Peyer's patch (tissue), 4 donors: ENCODE data around the gene RLN1. TPM values are rescaled to one million over a fixed set of nuclear protein-coding genes. Genes with fewer than 3 reads are reported as not detected.
A peak's percentile ranks its signal among the peaks of the same experiment; 100 is the strongest.
"Not testable (repeated sequence)": the region's sequence is repeated elsewhere in the genome, so short reads cannot be mapped to it uniquely, and the experiment has no call there.

Experiments used
- DNase-seq, 3 donors: peaks; one replicate each; pipeline ENCODE4 v3.0.0-alpha.2; 2017 to 2019
- H3K27ac ChIP-seq, 4 donors: fragments of 200-600 bp; sonication (generic); one replicate each; pipeline ENCODE4 v1.5.1; 2016 to 2019
- H3K27me3 ChIP-seq, 2 donors: fragments of 200-600 bp; sonication (generic); one replicate each; pipeline ENCODE4 v1.5.1; 2019
- H3K36me3 ChIP-seq, 3 donors: fragments of 200-600 bp; sonication (generic); one replicate each; pipeline ENCODE4 v1.5.1; 2016 to 2019
- H3K4me1 ChIP-seq, 4 donors: fragments of 200-600 bp; sonication (generic); one replicate each; pipeline ENCODE4 v1.5.1; 2016 to 2019
- H3K4me3 ChIP-seq, 4 donors: fragments of 200-600 bp; sonication (generic); 1 replicate in 3 of 4; 2 replicates in 1 of 4; pipeline ENCODE4 v1.5.1; 2016 to 2019; ENCODE audit warnings: mild to moderate bottlenecking in 1 of 4
- H3K9me3 ChIP-seq, 4 donors: fragments of 200-600 bp; sonication (generic); one replicate each; pipeline ENCODE4 v1.5.1; 2016 to 2019; ENCODE audit warnings: mild to moderate bottlenecking in 1 of 4
- CTCF ChIP-seq, 6 experiments: fragments of 450-650 bp in 4 of 6; fragments of 200-600 bp in 2 of 6; sonication (generic) in 1 of 6; IDR thresholded peaks; one replicate each; pipeline ENCODE4 v1.5.1; 2017 to 2019; ENCODE audit warnings: antibody characterized with exemption in 6 of 6, mild to moderate bottlenecking in 3 of 6, moderate library complexity in 1 of 6
- POLR2A ChIP-seq, 2 donors: fragments of 450-650 bp; IDR thresholded peaks; one replicate each; pipeline ENCODE4 v1.5.1; 2017; ENCODE audit warnings: antibody characterized with exemption in 2 of 2, mild to moderate bottlenecking in 2 of 2, moderate library complexity in 2 of 2
- total RNA-seq, 4 donors: library from RNA; depleted of rRNA; stranded (reverse); fragments of >200 nt; gene quantifications; one replicate each; pipeline ENCODE4 v1.1.0, GENCODE V29; 2016

RLN1 gene
- total RNA-seq, 4 donors from 2014 or later = not detected

- Histone ChIP-seq H3K27me3 (no peaks in the 10 kb centered on the region), H3K36me3 (no peaks in the 10 kb centered on the region), H3K9me3 (peaks cover 0 to 9% (median 0%) of the 10 kb centered on the region in 4 donors), H3K27ac (no peak overlapping the region), H3K4me3 (no peak overlapping the region), H3K4me1 (no peaks in the 10 kb centered on the region)
- no peak for DNase-seq
- TF ChIP-seq POLR2A (IDR thresholded peaks at IDR 0.05) (no peak), CTCF (IDR thresholded peaks at IDR 0.05) (no peak)
Observed at GRCh38 chr9:5315187-5315923, 24.3 kb downstream of the RLN1 start.

GRCh38 chr9:5310851-5311250 is 28.8 kb downstream of the RLN1 start:
- DNase-seq = no peak

GRCh38 chr9:5305741-5306140 is 33.9 kb downstream of the RLN1 start:
- Histone ChIP-seq H3K4me3 (no peak overlapping the region), H3K9me3 (no peaks in the 10 kb centered on the region), H3K36me3 (no peaks in the 10 kb centered on the region), H3K27me3 (no peaks in the 10 kb centered on the region), H3K27ac (no peak overlapping the region), H3K4me1 (no peaks in the 10 kb centered on the region)
- DNase-seq = no peak
- TF ChIP-seq POLR2A (IDR thresholded peaks at IDR 0.05) (no peak), CTCF (IDR thresholded peaks at IDR 0.05) (no peak)

More at GRCh38 chr9:5310851-5311250, 28.8 kb downstream of the RLN1 start:
- Histone ChIP-seq H3K4me1 (no peaks in the 10 kb centered on the region), H3K9me3 (peaks cover 0 to 9% (median 0%) of the 10 kb centered on the region in 4 donors), H3K36me3 (no peaks in the 10 kb centered on the region), H3K27ac (no peak overlapping the region), H3K4me3 (no peak overlapping the region), H3K27me3 (no peaks in the 10 kb centered on the region)
- no peak for TF ChIP-seq POLR2A (IDR thresholded peaks at IDR 0.05)

- not testable (repeated sequence) for H3K9me3 ChIP-seq, H3K36me3 ChIP-seq, H3K27me3 ChIP-seq, H3K4me1 ChIP-seq
- peak within 1 kb of the TSS in 1 of 4 donors; percentile 18 for H3K4me3 ChIP-seq
- peak in 1 of 3 donors; percentile 17 for DNase-seq
- H3K27ac ChIP-seq = peak within 1 kb of the TSS in 1 of 4 donors; percentile 6
Observed at GRCh38 chr9:5303840-5304795, 35.6 kb downstream of the RLN1 start, which contains the start of gene RLN2. Gene RLN2, minus strand, starts transcription at chr9:5304716. Its CDS starts 136 bp downstream, at chr9:5304580.

- TF ChIP-seq POLR2A (IDR thresholded peaks at IDR 0.05) (no peak), CTCF (IDR thresholded peaks at IDR 0.05) (no peak)
- no peaks in the 10 kb centered on the region for H3K9me3 ChIP-seq
- DNase-seq = no peak
- no peak overlapping the region for H3K27ac ChIP-seq
- no peaks in the 10 kb centered on the region for H3K4me1 ChIP-seq
- no peaks in the 10 kb centered on the region for H3K27me3 ChIP-seq
- no peaks in the 10 kb centered on the region for H3K36me3 ChIP-seq
- no peak overlapping the region for H3K4me3 ChIP-seq
Observed at GRCh38 chr9:5301544-5301943, 38.1 kb downstream of the RLN1 start.

- Histone ChIP-seq H3K9me3 (no peaks in the 10 kb centered on the region), H3K4me3 (no peak overlapping the region), H3K27me3 (no peaks in the 10 kb centered on the region), H3K4me1 (no peaks in the 10 kb centered on the region), H3K36me3 (no peaks in the 10 kb centered on the region), H3K27ac (no peak overlapping the region)
- no peak for TF ChIP-seq CTCF (IDR thresholded peaks at IDR 0.05)
- no peak for TF ChIP-seq POLR2A (IDR thresholded peaks at IDR 0.05)
- no peak for DNase-seq
Observed at GRCh38 chr9:5292141-5292540, 47.5 kb downstream of the RLN1 start.
